SK-N-MC (cell line): Measurements from ENCODE around the gene CDH24.

Source experiments
- DNase-seq: peaks from one replicate; pipeline ENCODE4 v3.0.0-alpha.2; 2011; ENCODE audit warnings: low read depth, low spot score
- H3K27ac ChIP-seq: fragments of 200-600 bp; sonication (generic); 2 replicates; pipeline ENCODE4 v1.5.1; 2016; ENCODE audit warnings: mixed run types
- H3K36me3 ChIP-seq: fragments of 200-600 bp; sonication (generic); 2 replicates; pipeline ENCODE4 v1.6.1; 2017; ENCODE audit warnings: antibody characterized with exemption, low read length, mixed read lengths; ENCODE audit not compliant: insufficient read depth
- H3K4me3 ChIP-seq: fragments of 200-600 bp; sonication (generic); 2 replicates; pipeline ENCODE4 v1.5.1; 2016
- H3K9ac ChIP-seq: fragments of 200-600 bp; sonication (generic); 2 replicates; pipeline ENCODE4 v1.8.0; 2017; ENCODE audit warnings: mixed run types, mixed read lengths; ENCODE audit not compliant: insufficient read length
- H3K9me3 ChIP-seq: fragments of 200-600 bp; sonication (generic); 2 replicates; pipeline ENCODE4 v1.6.1; 2017; ENCODE audit warnings: low read depth, mild to moderate bottlenecking, antibody characterized with exemption, low read length, moderate library complexity, mixed read lengths
- EZH2 ChIP-seq: fragments of 200-600 bp; sonication (generic); IDR thresholded peaks from one replicate; pipeline ENCODE4 v1.6.1; 2017; ENCODE audit warnings: antibody characterized with exemption
- FOXP2 ChIP-seq: optimal IDR thresholded peaks from 2 replicates; pipeline ENCODE3; 2011; ENCODE audit warnings: mild to moderate bottlenecking, moderate library complexity; ENCODE audit not compliant: insufficient read depth; ENCODE audit errors: extremely low read length, control extremely low read depth
- POLR2AphosphoS5 ChIP-seq: IDR thresholded peaks from 2 replicates; pipeline ENCODE4 v1.6.1; 2012; ENCODE audit warnings: mild to moderate bottlenecking, low read depth, low read length, borderline replicate concordance

Gene CDH24

GRCh38 chr14:23044840-23045239 lies 12.5 kb downstream of the CDH24 start:
- Histone ChIP-seq H3K27ac (no peak overlapping the region), H3K9me3 (no peaks in the 10 kb centered on the region), H3K4me3 (no peak overlapping the region), H3K36me3 (no peaks in the 10 kb centered on the region), H3K9ac (no peak overlapping the region)
- DNase-seq = no peak
- no peak for TF ChIP-seq FOXP2
- TF ChIP-seq POLR2AphosphoS5 = no peak
- TF ChIP-seq EZH2 = no peak

- H3K27ac ChIP-seq = no peak overlapping the region
- DNase-seq = no peak
- H3K9ac ChIP-seq = no peak overlapping the region
- no peak overlapping the region for H3K4me3 ChIP-seq
- H3K36me3 ChIP-seq = no peaks in the 10 kb centered on the region
- H3K9me3 ChIP-seq = no peaks in the 10 kb centered on the region
- TF ChIP-seq FOXP2 = no peak
Observed at GRCh38 chr14:23043754-23044153, 13.6 kb downstream of the CDH24 start.

GRCh38 chr14:23043145-23043544 lies 14.2 kb downstream of the CDH24 start:
- Histone ChIP-seq H3K27ac (no peak overlapping the region), H3K4me3 (no peak overlapping the region), H3K9me3 (no peaks in the 10 kb centered on the region), H3K9ac (no peak overlapping the region), H3K36me3 (no peaks in the 10 kb centered on the region)
- no peak for DNase-seq
- no peak for TF ChIP-seq POLR2AphosphoS5
- TF ChIP-seq FOXP2 = no peak
- no peak for TF ChIP-seq EZH2

GRCh38 chr14:23042162-23042965 lies 15.0 kb downstream of the CDH24 start, which contains the start of gene PSMB11:
Gene PSMB11, plus strand, starts transcription at chr14:23042212. Its CDS starts 14 bp downstream, at chr14:23042226.
- H3K9ac ChIP-seq = no peak within 1 kb of the TSS
- no peak within 1 kb of the TSS for H3K27ac ChIP-seq
- no peaks in the 10 kb centered on the region for H3K36me3 ChIP-seq
- H3K9me3 ChIP-seq = no peaks in the 10 kb centered on the region
- H3K4me3 ChIP-seq = no peak within 1 kb of the TSS
- DNase-seq = no peak
- TF ChIP-seq EZH2 (no peak), FOXP2 (no peak), POLR2AphosphoS5 (no peak)

DNA sequence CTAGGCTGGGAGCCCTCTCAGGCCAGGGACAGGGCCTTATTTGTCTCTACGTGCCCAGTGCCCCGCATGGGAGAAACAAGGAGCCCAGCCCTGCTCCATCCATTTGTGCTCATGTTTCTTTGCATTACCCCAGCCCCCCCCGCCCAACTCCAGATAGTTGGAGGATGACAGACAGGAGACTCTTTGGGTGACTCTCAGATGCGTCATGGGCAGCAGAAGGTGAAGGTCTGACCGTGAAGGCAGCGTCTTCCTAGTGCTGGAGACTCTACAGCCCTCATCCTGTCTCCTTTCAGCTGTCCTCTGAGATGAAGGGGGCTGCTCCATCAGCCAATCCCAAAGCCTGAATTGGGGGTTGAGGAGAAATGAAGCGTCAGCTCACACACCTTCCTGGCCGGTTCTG lies 15.6 kb downstream of the CDH24 start:
- Histone ChIP-seq H3K4me3 (no peak overlapping the region), H3K36me3 (no peaks in the 10 kb centered on the region), H3K27ac (no peak overlapping the region), H3K9ac (no peak overlapping the region), H3K9me3 (no peaks in the 10 kb centered on the region)
- TF ChIP-seq FOXP2 = no peak
- TF ChIP-seq EZH2 = no peak
- TF ChIP-seq POLR2AphosphoS5 = no peak
- no peak for DNase-seq

- no peak overlapping the region for H3K27ac ChIP-seq
- DNase-seq = no peak
- H3K4me3 ChIP-seq = no peak overlapping the region
- H3K9me3 ChIP-seq = no peaks in the 10 kb centered on the region
- H3K9ac ChIP-seq = no peak overlapping the region
- no peak for TF ChIP-seq EZH2
- no peak for TF ChIP-seq FOXP2
- no peak for TF ChIP-seq POLR2AphosphoS5
- no peaks in the 10 kb centered on the region for H3K36me3 ChIP-seq
Observed at GRCh38 chr14:23040100-23040499, 17.2 kb downstream of the CDH24 start.

- Histone ChIP-seq H3K9ac (peak overlapping the region; percentile 96), H3K9me3 (no peaks in the 10 kb centered on the region), H3K4me3 (peak overlapping the region; percentile 83), H3K36me3 (peaks cover 30% of the 10 kb centered on the region), H3K27ac (peak overlapping the region; percentile 98)
- no peak for DNase-seq
- TF ChIP-seq EZH2 = no peak
- TF ChIP-seq POLR2AphosphoS5 = no peak; the same call in 1 of the 2 replicates
Observed at GRCh38 chr14:23035303-23036144, 21.8 kb downstream of the CDH24 start.

DNA sequence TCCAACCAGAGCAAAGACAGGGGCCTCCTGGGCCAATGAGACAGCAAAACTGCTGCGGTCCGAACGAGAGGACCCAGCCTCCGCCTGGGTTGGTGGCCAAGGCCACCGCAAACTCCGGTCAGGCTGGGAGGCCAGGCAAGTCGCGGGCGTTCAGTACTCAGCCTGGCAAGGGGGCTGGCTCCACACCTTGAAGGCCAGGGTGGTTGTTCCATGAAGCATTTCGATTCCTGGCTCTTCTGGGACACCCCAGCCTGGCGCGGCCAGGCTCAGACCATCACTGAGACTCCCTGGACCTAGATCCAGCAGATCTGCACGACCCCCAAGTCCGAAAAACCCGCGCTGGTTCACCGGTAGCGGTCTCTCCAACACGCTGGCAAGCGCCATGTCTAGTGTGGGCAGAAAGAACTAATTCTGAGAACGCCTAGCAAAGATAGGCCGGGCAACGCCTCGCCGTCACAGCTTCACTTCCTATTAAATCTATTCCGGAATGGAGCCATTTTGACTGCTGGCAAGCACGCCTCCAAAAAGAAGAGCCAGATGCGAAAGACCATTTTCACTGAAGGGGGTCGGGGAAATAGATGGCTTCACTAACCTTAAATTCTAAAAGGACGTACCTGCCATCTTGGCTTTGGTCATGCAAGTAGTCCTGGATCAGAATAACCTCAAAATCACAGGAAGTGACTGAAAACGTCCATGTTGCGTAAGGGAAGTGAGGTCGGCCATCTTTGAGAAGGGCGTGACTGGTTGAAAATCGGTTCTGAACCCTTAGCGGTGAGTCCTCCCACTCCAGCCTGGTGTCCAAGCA lies 22.6 kb downstream of the CDH24 start, which contains the start of gene PSMB5:
Gene PSMB5 (minus strand): TSS at position 403 of the 805 bp plus-strand sequence. CDS start 19 bp downstream, at position 384.
- TF ChIP-seq EZH2 (no peak), POLR2AphosphoS5 (peak; percentile 88)
- no peaks in the 10 kb centered on the region for H3K9me3 ChIP-seq
- peaks cover 34% of the 10 kb centered on the region for H3K36me3 ChIP-seq
- peak within 1 kb of the TSS; percentile 98 for H3K27ac ChIP-seq
- peak; percentile 92 for DNase-seq
- H3K9ac ChIP-seq = peak within 1 kb of the TSS; percentile 96
- H3K4me3 ChIP-seq = peak within 1 kb of the TSS; percentile 83
